ENCODE measurements around the gene ESYT3. TPM values are rescaled to one million over a fixed set of nuclear protein-coding genes. Genes with fewer than 3 reads are reported as not detected.

ESYT3 gene
- total RNA-seq, 2 experiments from 2014 or later = 0.22 TPM; not detected in 1

DNA sequence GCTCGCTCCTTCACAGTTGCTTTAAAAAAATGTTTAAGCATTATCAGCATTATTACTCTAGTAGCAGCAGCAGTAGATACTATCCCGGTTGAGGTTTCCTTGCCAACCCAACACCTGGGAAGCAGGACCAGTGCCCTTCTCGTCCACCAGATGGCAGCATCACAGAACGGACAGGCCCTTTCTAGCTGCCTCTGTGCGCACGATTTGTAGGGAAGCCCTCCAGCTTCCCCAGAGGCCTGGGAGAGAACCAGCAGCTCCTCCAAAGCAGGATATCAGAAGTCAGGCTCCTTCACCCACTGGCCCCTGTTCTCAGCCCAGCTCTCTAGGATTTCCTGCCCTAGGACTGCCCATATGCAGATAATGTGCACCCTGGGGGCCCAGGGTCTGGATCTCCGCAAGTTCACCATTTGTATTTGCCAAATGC is 16.8 kb upstream of the ESYT3 start:
- Mint-ChIP-seq H3K27ac (no peak overlapping the region), H3K27me3 (peaks cover 22% of the 10 kb centered on the region), H3K9me3 (no peaks in the 10 kb centered on the region), H3K36me3 (ENCODE audit: low read depth) (no peaks in the 10 kb centered on the region), H3K4me1 (ENCODE audit: low read depth) (no peaks in the 10 kb centered on the region), H3K4me3 (no peak overlapping the region)
- ATAC-seq (ENCODE audit: poor library complexity) (peak; percentile 69), DNase-seq (peak; percentile 38 to 76 (median 49))
- Histone ChIP-seq H3K9me3 (ENCODE audit: control insufficient read depth in 1 of 2, insufficient read depth in 1 of 2, low read length in 2 of 2) (no peaks in the 10 kb centered on the region), H3K27ac (ENCODE audit: low read depth in 1 of 2, low read length in 2 of 2) (no peak overlapping the region), H3K4me3 (ENCODE audit: low read length) (no peak overlapping the region), H3K4me1 (ENCODE audit: insufficient read depth, low read length) (no peaks in the 10 kb centered on the region), H3K36me3 (ENCODE audit: insufficient read depth, low read length) (no peaks in the 10 kb centered on the region), H3K27me3 (ENCODE audit: control insufficient read depth in 1 of 2, insufficient read depth in 2 of 2, low read length in 2 of 2) (no peaks in the 10 kb centered on the region)
- ChIA-PET POLR2A (no interaction called here), CTCF (interaction anchor here (0.6 to 2.1 kb wide), 8 partner anchors 8 to 1793 kb away, joined by 3 to 16 read pairs (median 3); no protein-coding TSS in a partner anchor)
- intact Hi-C loops (cut with DNase I, micrococcal nuclease) = loop anchor here (1.0 to 10.0 kb wide), 3 partner anchors 277 to 911 kb away; no protein-coding TSS in a partner anchor
- TF ChIP-seq, protein P1, sequence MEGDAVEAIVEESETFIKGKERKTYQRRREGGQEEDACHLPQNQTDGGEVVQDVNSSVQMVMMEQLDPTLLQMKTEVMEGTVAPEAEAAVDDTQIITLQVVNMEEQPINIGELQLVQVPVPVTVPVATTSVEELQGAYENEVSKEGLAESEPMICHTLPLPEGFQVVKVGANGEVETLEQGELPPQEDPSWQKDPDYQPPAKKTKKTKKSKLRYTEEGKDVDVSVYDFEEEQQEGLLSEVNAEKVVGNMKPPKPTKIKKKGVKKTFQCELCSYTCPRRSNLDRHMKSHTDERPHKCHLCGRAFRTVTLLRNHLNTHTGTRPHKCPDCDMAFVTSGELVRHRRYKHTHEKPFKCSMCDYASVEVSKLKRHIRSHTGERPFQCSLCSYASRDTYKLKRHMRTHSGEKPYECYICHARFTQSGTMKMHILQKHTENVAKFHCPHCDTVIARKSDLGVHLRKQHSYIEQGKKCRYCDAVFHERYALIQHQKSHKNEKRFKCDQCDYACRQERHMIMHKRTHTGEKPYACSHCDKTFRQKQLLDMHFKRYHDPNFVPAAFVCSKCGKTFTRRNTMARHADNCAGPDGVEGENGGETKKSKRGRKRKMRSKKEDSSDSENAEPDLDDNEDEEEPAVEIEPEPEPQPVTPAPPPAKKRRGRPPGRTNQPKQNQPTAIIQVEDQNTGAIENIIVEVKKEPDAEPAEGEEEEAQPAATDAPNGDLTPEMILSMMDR (IDR thresholded peaks at IDR 0.05) = peak; percentile 90

DNA sequence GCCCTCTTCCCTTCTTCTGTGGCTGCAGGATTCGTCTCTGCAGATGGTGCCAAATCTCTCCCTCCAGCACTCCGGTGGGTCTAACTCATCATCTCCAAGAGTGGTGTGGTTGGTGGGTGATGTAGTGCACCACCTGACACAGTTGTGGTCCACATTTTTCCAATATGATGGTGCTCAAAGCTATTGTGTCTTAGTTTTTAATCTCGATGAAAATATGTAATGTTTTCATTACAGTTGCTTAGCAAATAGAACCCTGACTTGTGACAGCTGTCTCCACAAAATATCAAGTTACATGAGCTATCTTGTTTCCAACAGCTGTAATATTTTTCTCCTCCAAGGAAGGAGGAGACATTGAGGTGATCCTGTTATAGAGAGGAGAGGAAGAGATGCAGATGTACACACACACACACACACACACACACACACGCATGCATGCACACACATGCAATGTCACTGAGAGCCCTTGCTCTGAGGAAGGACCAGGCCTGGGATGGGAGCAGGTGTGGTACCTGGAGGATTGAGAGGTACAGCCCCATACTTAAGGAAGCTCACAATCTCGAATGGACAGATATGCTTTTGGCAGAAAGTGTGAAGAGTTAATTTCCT is 15.7 kb upstream of the ESYT3 start:
- Mint-ChIP-seq H3K27me3 (peaks cover 22% of the 10 kb centered on the region), H3K27ac (no peak overlapping the region), H3K36me3 (ENCODE audit: low read depth) (no peaks in the 10 kb centered on the region), H3K9me3 (no peaks in the 10 kb centered on the region), H3K4me3 (no peak overlapping the region), H3K4me1 (ENCODE audit: low read depth) (no peaks in the 10 kb centered on the region)
- DNase-seq = no peak
- Histone ChIP-seq H3K27me3 (ENCODE audit: control insufficient read depth in 1 of 2, insufficient read depth in 2 of 2, low read length in 2 of 2) (no peaks in the 10 kb centered on the region), H3K4me3 (ENCODE audit: low read length) (no peak overlapping the region), H3K9me3 (ENCODE audit: control insufficient read depth in 1 of 2, insufficient read depth in 1 of 2, low read length in 2 of 2) (no peaks in the 10 kb centered on the region), H3K27ac (ENCODE audit: low read depth in 1 of 2, low read length in 2 of 2) (no peak overlapping the region), H3K36me3 (ENCODE audit: insufficient read depth, low read length) (no peaks in the 10 kb centered on the region), H3K4me1 (ENCODE audit: insufficient read depth, low read length) (no peaks in the 10 kb centered on the region)
- TF ChIP-seq, protein P1 (IDR thresholded peaks at IDR 0.05) = no peak
- ChIA-PET CTCF (interaction anchor here (1.7 to 2.1 kb wide), 2 partner anchors 9 to 505 kb away, joined by 5 to 16 read pairs; no protein-coding TSS in a partner anchor), POLR2A (no interaction called here)
- intact Hi-C loops (cut with DNase I, micrococcal nuclease) = loop anchor here (2.0 to 10.0 kb wide), 2 partner anchors 276 to 504 kb away; no protein-coding TSS in a partner anchor
- no peak for ATAC-seq (ENCODE audit: poor library complexity)

DNA sequence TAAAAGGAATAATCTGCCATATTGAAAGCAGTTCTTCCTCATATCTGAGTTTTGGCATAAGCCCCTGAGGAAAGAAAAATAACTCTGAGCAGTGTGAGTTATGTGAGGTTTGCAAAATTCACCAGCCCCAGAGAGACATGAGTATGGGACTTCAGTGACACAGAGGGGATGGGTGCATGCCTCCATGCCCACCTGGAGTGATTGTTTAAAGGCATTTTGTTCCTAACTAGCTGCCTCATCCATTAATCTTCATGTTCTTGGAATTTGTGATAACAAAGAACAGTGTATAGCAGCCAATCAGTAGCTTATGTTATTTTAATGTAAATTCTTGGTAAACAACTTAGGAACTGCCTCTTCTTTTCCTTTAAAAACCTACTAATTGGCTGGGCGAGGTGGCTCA is 11.1 kb upstream of the ESYT3 start:
- intact Hi-C loops (cut with DNase I, micrococcal nuclease) = no loop called here
- Mint-ChIP-seq H3K27me3 (no peaks in the 10 kb centered on the region), H3K4me1 (ENCODE audit: low read depth) (no peaks in the 10 kb centered on the region), H3K4me3 (no peak overlapping the region), H3K27ac (no peak overlapping the region), H3K9me3 (no peaks in the 10 kb centered on the region), H3K36me3 (ENCODE audit: low read depth) (no peaks in the 10 kb centered on the region)
- Histone ChIP-seq H3K27me3 (ENCODE audit: control insufficient read depth in 1 of 2, insufficient read depth in 2 of 2, low read length in 2 of 2) (no peaks in the 10 kb centered on the region), H3K4me1 (ENCODE audit: insufficient read depth, low read length) (no peaks in the 10 kb centered on the region), H3K36me3 (ENCODE audit: insufficient read depth, low read length) (no peaks in the 10 kb centered on the region), H3K9me3 (ENCODE audit: control insufficient read depth in 1 of 2, insufficient read depth in 1 of 2, low read length in 2 of 2) (no peaks in the 10 kb centered on the region), H3K27ac (ENCODE audit: low read depth in 1 of 2, low read length in 2 of 2) (no peak overlapping the region), H3K4me3 (ENCODE audit: low read length) (no peak overlapping the region)
- POLR2A ChIA-PET = no interaction called here
- CTCF ChIA-PET = no interaction called here
- no peak for DNase-seq
- ATAC-seq (ENCODE audit: poor library complexity) = no peak
- TF ChIP-seq, protein P1 (IDR thresholded peaks at IDR 0.05) = no peak

Measured in CD4-positive, alpha-beta T cell (primary cell).